KOPT-K1 (cell line): ENCODE results near the gene KCNMA1.

Source experiments
- H3K27ac ChIP-seq: fragments of 200-600 bp; sonication (generic); 2 replicates; pipeline ENCODE4 v1.5.1; 2016; ENCODE audit warnings: antibody characterized with exemption, mild to moderate bottlenecking, low read depth, low read length; ENCODE audit not compliant: poor library complexity, severe bottlenecking
- H3K36me3 ChIP-seq: fragments of 200-600 bp; sonication (generic); 2 replicates; pipeline ENCODE4 v1.5.1; 2017; ENCODE audit warnings: antibody characterized with exemption, mild to moderate bottlenecking, low read length, moderate library complexity; ENCODE audit not compliant: insufficient read depth
- H3K9me3 ChIP-seq: fragments of 200-600 bp; sonication (generic); 2 replicates; pipeline ENCODE4 v1.5.1; 2017; ENCODE audit warnings: antibody characterized with exemption, low read length, mild to moderate bottlenecking; ENCODE audit not compliant: insufficient read depth, poor library complexity, severe bottlenecking

Gene KCNMA1

GRCh38 chr10:76885816-76886215, 751.8 kb downstream of the KCNMA1 start:
- Histone ChIP-seq H3K36me3 (no peaks in the 10 kb centered on the region), H3K27ac (no peak overlapping the region), H3K9me3 (no peaks in the 10 kb centered on the region)

- H3K36me3 ChIP-seq = no peaks in the 10 kb centered on the region
These were observed 752.8 kb downstream of the KCNMA1 start for GRCh38 chr10:76884673-76885275.

GRCh38 chr10:76883596-76883995, 754.0 kb downstream of the KCNMA1 start:
- Histone ChIP-seq H3K9me3 (no peaks in the 10 kb centered on the region), H3K36me3 (no peaks in the 10 kb centered on the region), H3K27ac (no peak overlapping the region)

More at GRCh38 chr10:76884673-76885275, 752.8 kb downstream of the KCNMA1 start:
- no peaks in the 10 kb centered on the region for H3K9me3 ChIP-seq
- no peak overlapping the region for H3K27ac ChIP-seq

- Histone ChIP-seq H3K36me3 (no peaks in the 10 kb centered on the region), H3K9me3 (no peaks in the 10 kb centered on the region), H3K27ac (no peak overlapping the region)
These were observed 754.8 kb downstream of the KCNMA1 start for GRCh38 chr10:76882796-76883195.

GRCh38 chr10:76882245-76882644, 755.4 kb downstream of the KCNMA1 start:
- Histone ChIP-seq H3K27ac (no peak overlapping the region), H3K36me3 (no peaks in the 10 kb centered on the region), H3K9me3 (no peaks in the 10 kb centered on the region)

- Histone ChIP-seq H3K36me3 (no peaks in the 10 kb centered on the region), H3K27ac (no peak overlapping the region), H3K9me3 (no peaks in the 10 kb centered on the region)
These were observed 756.0 kb downstream of the KCNMA1 start for GRCh38 chr10:76881477-76882220.

GRCh38 chr10:76880931-76881330, 756.7 kb downstream of the KCNMA1 start:
- Histone ChIP-seq H3K27ac (no peak overlapping the region), H3K36me3 (no peaks in the 10 kb centered on the region), H3K9me3 (no peaks in the 10 kb centered on the region)

GRCh38 chr10:76879116-76879913, 758.3 kb downstream of the KCNMA1 start:
- H3K36me3 ChIP-seq = no peaks in the 10 kb centered on the region
- no peak overlapping the region for H3K27ac ChIP-seq
- no peaks in the 10 kb centered on the region for H3K9me3 ChIP-seq

GRCh38 chr10:76878514-76878913, 759.1 kb downstream of the KCNMA1 start:
- Histone ChIP-seq H3K36me3 (no peaks in the 10 kb centered on the region), H3K9me3 (no peaks in the 10 kb centered on the region), H3K27ac (no peak overlapping the region)

- Histone ChIP-seq H3K27ac (no peak overlapping the region), H3K36me3 (no peaks in the 10 kb centered on the region), H3K9me3 (no peaks in the 10 kb centered on the region)
These were observed 762.7 kb downstream of the KCNMA1 start for GRCh38 chr10:76874896-76875295.

- H3K9me3 ChIP-seq = no peaks in the 10 kb centered on the region
- no peak overlapping the region for H3K27ac ChIP-seq
- H3K36me3 ChIP-seq = no peaks in the 10 kb centered on the region
These were observed 763.4 kb downstream of the KCNMA1 start for GRCh38 chr10:76874176-76874575.

GRCh38 chr10:76871697-76872295, 765.8 kb downstream of the KCNMA1 start:
- H3K27ac ChIP-seq = no peak overlapping the region
- no peaks in the 10 kb centered on the region for H3K36me3 ChIP-seq
- H3K9me3 ChIP-seq = no peaks in the 10 kb centered on the region

GRCh38 chr10:76869931-76870330, 767.7 kb downstream of the KCNMA1 start:
- H3K27ac ChIP-seq = no peak overlapping the region
- H3K9me3 ChIP-seq = no peaks in the 10 kb centered on the region
- H3K36me3 ChIP-seq = no peaks in the 10 kb centered on the region

GRCh38 chr10:76868098-76868977, 769.3 kb downstream of the KCNMA1 start:
- Histone ChIP-seq H3K9me3 (no peaks in the 10 kb centered on the region), H3K36me3 (no peaks in the 10 kb centered on the region), H3K27ac (no peak overlapping the region)
